ENCODE results near the gene ZNF438. TPM values are rescaled to one million over a fixed set of nuclear protein-coding genes. Genes with fewer than 3 reads are reported as not detected.
"Not testable (repeated sequence)": the region's sequence is repeated elsewhere in the genome, so short reads cannot be mapped to it uniquely, and the experiment has no call there.

Gene ZNF438
- polyA plus RNA-seq, 4 donors = 7.2 to 11.0 (median 9.3) TPM

DNA sequence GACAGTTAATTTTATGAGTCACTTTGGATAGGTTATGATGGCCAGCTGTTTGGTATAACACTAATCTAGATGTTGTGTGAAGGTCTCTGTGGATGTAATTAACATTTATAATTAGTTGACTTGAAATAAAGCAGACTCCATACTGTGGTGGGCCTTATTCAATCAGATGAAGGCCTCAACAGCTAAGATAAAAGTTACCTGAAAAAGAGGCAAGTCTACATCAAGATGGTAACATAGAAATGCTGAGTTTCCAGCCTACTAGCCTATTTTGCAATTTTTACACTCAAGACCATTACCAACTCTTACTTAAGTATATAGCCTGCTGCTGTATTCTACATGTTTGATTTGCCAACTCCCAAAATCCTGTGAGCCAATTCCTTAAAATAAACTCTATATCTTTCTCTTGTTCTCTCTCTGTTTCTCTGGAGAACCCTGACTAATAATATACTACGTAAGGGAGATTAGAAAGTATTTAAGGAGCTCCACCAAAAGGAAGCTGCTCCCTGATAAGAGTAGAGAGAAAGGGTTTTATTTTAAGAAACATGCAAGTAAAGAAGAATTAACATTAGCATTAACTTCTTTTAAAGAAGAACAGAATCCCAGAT, 42.7 kb downstream of the ZNF438 start:
- no peak for DNase-seq (ENCODE audit: low read depth in 4 of 4, low spot score in 3 of 4)

DNA sequence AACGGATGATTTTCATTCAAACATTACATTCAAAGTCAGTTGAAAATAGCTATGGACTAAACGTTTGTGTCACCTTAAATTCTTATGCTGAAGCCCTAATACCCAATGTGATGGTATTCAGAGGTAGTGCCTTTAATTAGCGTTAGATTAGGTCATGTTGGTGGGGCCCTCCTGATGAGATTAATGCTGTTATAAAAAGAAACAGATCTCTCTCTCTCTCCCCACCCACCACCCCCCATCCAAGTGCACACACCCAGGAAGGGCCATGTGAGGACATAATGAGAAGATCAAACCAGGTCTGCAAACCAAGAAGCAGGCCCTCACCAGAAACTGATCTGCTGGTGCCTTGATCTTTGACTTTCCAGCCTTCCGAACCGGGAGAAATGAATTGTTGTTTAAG, 44.2 kb downstream of the ZNF438 start:
- no peak for DNase-seq (ENCODE audit: low read depth in 4 of 4, low spot score in 3 of 4)

DNA sequence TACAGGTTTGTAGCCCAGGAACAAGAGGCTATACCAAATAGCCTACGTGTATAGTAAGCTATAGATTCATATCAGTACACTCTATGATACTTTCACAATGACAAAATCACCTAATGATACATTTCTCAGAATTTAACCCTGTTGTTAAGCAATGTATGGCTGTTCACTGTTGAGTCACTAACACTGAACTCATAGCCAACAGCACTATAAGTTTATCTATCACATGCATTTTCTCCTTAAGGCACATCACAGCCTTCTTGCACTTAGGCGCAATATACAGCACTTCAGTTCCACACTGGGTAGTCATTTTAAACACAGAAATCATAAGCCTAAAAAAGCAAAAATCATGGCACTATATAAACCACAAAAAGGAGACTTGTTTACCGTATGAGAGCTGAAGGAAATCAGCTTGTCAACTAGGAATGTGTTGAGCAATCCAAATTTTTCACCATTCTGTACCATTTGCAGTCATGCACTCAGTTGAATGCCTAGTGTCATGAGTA, 45.6 kb downstream of the ZNF438 start:
- no peak for DNase-seq (ENCODE audit: low read depth in 4 of 4, low spot score in 3 of 4)

DNA sequence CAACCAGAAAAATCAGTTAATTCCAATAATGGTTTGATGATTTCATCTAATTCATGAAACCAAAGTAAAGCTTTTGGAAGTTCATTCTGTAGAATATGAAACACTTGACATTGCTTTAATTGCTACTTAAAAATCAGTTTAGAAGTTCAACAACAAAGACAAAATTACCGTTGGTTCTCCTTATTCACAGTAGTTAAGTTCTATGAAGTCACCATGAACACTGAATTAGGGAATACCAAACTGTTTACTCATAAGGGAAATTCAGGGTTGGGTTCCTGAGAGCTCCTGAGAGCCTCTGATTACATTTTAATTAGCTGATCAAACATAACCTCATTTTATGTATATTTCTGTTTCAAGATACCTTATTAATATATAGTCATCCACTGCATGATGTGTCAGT, 46.2 kb downstream of the ZNF438 start:
- no peak for DNase-seq (ENCODE audit: low read depth in 4 of 4, low spot score in 3 of 4)

DNA sequence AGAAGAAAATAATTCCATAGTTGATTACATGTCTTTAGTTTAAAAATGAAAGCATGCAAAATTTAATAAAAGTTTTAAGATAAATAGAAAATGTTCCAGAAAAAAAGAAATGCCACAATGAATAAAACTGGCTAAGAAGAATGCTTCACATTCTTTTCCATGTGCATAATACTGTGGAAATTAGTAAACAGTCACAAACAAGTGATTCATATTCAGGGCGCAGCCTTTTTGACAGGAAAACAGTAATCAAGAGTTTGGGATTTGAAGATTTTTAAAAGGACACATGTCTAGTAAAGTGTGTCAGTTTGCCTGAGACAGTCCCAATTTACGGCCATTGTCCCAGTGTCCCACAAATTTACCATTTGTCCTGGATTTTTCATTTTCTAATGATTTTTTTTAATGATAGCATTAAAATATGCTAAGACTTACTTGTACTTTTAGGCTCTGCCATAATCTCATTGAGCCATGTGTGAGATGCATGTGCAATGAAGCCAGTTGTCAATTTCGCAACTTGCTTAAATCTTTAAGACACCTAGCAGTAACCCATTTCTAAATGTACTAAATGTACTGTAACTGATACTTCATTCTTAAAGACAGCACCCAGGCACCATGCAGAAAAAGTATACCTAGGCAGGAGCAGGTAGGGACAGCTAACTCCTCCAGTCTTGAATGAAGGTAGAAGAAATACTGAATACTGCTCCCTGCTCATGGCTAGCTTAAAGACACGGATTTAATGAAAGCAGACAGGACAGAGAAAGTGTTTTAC, 46.9 kb downstream of the ZNF438 start:
- DNase-seq (ENCODE audit: low read depth in 4 of 4, low spot score in 3 of 4) = no peak

DNA sequence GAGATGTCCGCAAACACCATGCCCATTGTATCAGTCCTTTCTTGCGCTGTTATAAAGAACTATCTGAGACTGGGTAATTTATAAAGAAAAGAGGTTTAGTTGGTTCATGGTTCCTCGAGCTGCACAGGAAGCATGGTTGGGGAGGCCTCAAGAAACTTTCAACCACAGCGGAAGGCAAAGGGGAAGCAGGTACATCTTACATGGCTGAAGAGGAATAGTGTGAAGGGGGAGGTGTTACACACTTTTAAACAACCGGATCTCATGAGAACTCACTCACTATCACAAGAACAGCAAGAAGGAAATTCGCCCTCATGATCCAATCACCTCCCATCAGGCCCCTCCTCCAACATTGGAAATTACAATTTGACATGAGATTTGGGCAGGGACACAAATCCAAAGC, 48.5 kb downstream of the ZNF438 start:
- not testable (repeated sequence) for DNase-seq (ENCODE audit: low read depth in 4 of 4, low spot score in 3 of 4)

DNA sequence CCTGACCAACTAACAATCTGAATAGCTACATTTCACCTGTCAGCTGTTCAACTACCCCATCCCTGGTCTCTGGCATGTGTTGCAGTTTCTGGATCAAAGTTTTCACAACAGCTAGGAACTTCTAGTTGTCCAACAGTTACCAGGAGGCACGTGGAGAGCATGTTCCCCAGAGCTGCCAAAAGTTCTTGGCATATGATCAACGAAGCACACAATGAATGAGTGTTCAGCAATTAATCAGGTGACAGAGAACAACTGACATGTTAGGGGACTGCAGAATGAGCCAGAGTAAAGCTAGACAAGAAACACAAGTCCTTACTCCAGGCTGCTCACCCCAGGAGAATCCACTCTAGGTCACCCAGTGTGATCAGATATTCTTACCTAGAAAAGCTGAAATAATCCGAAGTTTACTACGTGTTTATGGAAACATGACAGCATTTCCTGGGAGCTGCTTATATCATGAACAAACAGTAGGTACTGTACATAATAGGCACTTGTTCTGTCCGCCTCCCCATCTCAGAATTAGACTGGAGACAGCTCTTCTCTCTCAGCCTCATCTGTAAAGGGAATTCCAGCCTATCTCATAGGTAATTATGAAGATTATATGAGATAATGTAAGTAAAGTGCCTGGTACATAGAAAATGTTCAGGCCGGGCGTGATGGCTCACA, 50.6 kb downstream of the ZNF438 start:
- no peak for DNase-seq (ENCODE audit: low read depth in 4 of 4, low spot score in 3 of 4)

DNA sequence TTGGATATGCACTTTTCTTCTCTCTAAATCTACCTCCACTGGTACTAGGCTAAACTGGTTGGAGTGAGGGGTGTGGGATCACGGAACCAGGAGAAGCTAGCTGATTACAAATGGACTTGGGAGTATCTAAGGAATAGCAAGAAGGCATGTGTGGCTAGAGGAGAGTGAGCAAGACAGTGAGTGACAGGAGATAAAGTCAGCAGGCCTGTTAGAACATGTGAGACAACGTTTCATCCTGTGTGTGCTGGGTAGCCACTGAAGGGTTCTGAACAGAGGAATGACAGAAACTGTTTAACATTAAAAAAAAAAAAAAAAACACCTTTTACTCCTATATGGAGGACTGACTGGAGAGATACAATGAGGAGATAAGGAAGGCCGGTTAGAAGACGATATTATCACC, 51.7 kb downstream of the ZNF438 start:
- DNase-seq (ENCODE audit: low read depth in 4 of 4, low spot score in 3 of 4) = no peak

DNA sequence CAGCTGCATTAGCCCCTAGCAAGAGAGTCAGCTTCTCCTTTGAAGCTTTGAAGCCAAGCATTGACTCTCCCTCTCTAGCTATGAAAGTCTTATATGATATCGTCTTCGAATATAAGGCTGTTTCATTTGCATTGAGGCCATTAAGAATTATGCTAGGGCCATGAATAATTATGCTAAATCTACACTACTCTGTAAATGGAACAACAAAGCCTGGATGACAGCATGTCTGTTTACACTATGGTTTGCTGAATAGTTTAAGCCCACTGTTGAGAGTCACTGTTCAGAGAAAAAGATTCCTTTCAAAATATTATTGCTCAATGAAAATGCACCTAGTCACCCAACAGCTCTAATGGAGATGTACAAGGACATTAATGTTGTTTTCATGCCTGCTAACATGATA, 52.8 kb downstream of the ZNF438 start:
- DNase-seq (ENCODE audit: low read depth in 4 of 4, low spot score in 3 of 4) = no peak

DNA sequence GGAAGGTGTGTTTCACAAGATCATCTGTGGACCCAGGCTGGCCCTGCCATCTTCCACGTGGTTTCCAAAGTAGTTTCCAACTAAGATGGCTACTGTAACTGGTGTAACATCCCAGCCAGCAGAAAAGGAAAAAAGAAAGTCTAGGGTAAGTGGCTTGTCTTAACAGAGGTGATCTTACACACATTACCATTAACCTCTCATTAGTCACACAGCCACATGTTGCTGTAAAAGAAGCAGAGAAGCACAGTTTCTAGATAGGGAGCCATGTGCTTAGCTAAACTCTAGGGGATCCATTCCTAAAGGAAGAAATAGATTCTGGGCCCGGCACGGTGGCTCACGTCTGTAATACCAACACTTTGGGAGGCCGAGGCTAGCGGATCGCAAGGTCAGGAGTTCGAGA, 54.3 kb downstream of the ZNF438 start:
- no peak for DNase-seq (ENCODE audit: low read depth in 4 of 4, low spot score in 3 of 4)

DNA sequence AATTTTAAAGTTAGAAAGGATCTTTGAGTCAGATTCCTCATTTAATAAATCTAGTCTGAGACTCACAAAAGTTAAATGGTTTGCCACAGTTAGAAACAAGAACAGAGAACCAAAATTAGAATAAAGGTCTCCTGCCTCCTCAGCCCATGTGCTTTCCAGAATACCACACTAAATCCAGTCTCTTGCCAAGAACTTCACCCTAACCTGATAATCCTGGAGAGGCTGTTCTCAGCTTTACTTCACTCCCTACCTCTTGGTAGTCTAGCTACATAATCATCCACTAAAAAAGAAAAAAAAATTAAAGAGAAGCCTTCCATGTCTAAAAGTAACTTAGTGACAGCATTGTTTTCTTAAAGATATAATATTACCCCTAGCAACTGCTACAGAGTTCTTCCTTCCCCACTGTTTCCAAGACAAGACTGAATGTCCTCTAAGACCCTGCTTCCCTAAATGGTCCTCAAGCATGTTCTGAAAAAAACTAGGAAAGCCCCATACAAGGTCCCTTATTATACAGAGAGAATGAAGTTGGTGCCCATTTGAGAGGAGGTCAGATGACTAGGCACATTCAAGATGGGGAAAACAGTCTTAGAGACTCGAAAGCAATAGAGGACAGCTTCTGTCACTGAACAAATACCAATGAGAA, 56.8 kb downstream of the ZNF438 start:
- no peak for DNase-seq (ENCODE audit: low read depth in 4 of 4, low spot score in 3 of 4)

DNA sequence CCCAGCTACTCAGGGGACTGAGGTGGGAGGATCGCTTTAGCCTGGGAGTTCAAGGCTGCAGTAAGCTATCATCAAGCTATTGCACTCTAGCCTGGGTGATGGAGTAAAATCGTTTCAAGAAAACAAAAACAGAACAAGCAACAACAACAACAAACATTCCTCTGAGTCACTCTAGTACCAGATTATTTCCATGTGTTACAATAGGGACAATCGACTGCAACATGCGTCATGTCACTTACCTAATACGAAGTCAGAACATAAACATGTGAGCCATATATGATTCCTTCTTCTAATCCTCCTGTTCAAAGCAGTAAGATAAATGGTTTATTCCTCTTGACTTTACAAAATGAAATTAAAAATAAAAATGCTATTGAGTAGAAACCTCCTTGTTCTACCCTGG, 57.3 kb downstream of the ZNF438 start:
- no peak for DNase-seq (ENCODE audit: low read depth in 4 of 4, low spot score in 3 of 4)

DNA sequence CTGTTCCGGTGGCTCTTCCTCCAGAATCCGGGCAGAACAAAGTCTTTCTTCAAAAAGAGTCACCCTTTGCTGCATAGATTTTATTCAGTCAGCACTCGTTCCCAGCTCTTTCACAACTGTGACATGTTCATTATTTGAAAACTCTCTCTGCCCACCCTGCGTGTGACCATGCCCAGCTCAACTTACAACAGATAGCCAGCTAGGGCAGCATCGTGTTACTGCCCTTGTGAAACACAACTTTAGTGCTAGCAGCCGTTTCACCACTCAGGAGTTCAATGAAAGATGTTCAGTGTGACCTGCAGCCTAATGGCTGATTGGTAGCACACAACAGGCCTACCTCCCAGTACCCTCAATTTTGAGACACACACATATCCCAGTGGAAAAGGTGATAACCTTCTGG, 57.9 kb downstream of the ZNF438 start:
- DNase-seq (ENCODE audit: low read depth in 4 of 4, low spot score in 3 of 4) = no peak

DNA sequence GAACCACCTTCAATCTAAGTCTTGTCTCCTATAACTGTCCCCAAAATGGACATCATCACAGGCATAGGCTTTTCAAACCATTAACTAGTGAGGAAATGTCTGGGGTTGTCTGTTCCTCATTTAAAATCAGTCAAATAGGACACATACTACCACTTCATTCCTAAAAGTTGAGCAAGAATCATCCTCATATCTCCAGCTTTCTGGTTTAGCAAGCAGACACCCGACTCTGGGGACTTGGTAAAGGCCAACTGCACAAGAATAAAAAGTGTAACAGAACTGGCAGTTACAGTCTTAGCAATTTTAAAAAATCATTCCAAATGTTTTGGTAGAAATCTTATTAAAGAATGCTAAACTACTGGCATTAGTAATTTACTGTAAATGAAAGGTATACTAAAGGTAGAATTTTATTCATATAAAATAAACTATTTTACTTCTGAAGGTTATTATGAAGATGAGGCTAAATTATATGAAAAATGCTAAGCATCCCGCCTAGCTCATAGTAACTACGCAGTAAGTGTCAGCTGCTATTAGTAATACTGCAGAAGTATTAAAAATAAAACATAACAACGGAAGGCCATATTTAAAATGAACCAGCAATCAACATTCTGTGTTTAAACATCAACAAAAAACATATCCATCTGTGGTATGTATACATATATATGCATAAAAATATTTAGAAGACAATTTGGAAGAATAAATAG, 60.8 kb downstream of the ZNF438 start:
- DNase-seq (ENCODE audit: low read depth in 4 of 4, low spot score in 3 of 4) = no peak

DNA sequence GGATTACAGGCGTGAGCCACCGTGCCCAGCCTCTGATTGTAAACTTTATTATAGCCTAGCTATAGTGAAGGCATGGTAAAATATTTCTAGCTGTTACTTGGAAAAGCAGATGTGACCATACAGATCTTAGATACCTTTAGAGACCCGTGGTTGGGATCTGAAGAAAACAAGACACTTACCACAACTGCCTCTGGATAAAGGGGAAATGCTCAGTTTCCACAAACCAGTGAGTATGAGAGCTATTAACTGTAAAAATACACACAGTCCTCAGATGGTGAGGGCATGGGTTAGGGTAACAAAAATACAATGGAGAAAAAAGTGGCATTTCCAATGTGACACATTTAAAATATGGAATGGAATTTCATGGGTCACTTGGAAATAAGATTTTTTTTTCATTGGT, 63.0 kb downstream of the ZNF438 start:
- no peak for DNase-seq (ENCODE audit: low read depth in 4 of 4, low spot score in 3 of 4)

DNA sequence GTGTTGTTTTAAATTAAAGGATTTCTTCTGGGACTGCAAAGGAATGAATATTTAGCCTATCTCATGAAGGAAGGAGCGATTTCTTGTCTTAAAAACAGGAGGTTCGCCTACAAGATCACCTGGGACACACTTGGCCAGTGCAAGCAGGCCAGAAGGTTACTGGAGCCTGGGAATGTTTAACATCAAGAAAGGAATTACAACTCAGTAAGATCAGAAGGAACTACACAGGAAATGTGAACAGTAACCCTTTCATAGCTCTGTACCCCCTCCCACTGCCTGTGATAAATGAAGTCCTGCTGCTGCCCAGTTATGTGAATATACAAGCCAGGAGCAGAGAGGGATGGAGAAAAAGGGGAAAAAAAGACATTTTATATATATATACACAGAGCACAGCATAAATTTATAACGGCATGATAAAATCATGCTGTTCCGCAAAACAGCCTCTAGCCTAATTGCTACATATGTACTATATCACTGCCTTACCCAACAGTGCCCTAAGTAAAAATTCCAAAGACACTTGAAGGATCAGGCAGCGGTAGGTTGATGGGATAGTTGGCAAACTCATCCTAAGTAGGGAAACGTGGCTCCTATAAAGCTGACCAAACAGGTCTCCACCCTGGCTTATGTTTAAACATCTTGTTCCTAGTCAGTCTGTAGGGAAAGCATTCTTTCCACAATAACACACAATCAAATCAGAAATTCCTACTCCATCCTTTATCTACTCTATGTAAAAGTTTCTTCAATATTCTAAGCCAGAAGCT, 63.8 kb downstream of the ZNF438 start:
- peak in 2 of 4 donors; percentile 17 to 20 for DNase-seq (ENCODE audit: low read depth in 4 of 4, low spot score in 3 of 4)

DNA sequence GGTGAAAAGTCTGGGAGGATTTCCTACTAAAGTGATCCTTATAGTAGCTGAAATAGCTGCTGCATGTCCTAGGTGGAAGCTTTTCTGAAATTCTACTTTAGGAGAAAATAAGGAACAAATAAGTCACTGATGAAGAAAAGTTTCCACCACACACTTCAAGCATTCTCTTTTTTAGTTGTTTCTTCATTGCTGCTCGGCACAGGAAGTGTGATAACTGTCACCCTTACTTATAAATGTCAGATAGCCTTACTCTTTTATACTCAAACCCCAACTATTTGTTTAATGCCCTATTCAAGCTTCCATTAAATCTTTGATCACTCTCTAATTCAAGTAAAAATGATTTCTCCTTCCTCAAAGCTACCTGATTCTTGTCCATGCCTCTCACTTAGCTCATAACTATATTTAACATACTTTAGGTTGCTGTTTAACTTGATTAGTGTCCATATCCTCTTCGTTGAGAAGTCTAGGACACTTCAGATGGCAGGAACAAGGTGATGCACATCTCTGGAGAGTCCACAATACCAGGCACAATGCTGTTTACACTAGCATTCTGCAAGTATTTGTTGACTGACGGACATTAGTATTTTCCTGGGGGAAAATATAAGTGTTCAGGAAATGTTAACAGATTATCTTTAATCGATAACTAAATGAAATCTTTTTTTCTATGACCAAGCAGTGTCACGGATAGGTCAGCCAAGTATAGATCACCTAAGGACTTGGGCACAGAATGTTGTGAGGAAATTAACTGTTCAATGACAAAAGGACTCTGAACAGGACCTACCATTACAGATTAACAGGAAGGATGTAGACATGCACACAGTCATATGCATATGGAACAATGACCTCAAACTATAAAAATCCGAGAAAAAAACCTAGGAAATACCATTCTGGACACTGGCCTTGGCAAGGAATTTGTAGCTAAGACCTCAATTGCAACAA, 67.4 kb downstream of the ZNF438 start:
- no peak for DNase-seq (ENCODE audit: low read depth in 4 of 4, low spot score in 3 of 4)

DNA sequence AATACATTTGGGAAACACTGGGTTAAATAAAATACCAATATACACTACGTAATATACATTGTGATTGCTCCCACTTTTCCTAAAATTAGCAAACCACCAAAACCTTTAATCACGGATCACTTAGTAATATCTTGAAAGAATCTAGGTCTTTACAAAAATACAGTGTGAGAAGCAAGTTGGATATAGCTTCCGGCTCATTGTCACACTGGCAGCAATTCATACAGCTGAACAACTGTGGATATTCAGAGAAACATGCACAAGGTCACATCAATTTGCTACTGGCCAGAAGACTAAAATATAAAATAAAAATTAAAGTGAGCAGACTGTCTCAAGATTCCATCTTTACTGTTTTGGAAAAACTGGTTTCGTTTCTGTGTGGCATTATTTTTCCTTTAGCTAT, 69.1 kb downstream of the ZNF438 start:
- no peak for DNase-seq (ENCODE audit: low read depth in 4 of 4, low spot score in 3 of 4)

DNA sequence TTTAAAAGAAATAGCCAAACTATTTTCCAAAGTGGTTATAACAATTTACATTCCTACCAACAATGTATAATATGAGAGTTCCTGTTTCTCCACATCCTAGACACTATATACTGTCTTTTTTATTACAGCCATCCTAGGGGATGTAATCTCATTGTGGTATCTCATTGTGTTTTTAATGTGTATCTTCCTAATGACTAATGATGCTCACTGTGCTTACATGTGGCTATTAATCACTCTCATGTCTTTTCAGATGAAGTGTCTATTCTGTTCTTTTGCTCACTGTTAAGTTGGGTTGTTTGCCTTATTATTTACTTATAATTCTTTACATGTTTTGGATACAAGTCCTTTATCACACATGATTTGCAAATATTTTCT, 71.8 kb downstream of the ZNF438 start:
- no peak for DNase-seq (ENCODE audit: low read depth in 4 of 4, low spot score in 3 of 4)
